NCI-H2227 (cell line): ENCODE data around the gene GIPC2.

Experiments
- DNase-seq: peaks from one replicate; lab custom pipeline; 2025; ENCODE audit not compliant: unreplicated experiment; lab: John Stamatoyannopoulos, UW

Gene GIPC2

DNA sequence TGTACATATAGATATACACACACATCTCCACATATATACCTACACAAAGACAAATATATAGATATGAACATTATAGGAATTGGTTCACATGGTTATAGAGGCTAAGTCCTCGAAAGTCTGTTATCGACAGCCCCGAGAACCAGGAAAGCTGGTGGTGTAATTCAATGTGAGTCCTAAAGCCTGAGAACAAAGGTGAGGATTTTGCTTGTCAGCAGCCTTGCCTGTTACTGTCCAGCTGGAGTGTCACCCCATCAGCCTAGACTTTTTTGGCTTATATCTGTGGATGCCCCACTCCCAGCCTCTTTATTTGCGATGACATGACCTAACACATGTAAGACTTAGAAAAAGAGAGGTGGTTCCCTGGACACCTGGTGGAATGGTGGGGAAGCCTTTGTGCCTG lies 97.0 kb downstream of the GIPC2 start:
- no peak for DNase-seq

DNA sequence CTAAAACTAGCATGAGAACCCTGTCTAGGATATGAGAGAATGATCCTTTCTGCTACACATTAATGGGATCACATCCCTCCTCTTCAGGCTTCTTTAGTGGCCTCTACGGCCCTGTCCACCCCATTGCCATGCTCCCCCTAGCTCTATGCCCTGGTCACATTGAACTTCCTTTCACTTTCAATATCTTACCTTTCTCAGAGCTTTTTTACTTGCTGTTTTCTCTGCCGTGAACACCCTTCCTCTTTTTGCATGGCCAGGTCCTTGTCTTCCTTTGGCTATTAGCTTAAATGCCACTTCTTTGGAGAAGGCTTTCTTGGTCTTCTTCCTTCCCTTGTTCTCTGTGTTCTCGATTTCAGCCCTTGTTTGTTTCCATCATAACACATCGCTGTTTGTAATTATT lies 97.4 kb downstream of the GIPC2 start:
- DNase-seq: no peak

DNA sequence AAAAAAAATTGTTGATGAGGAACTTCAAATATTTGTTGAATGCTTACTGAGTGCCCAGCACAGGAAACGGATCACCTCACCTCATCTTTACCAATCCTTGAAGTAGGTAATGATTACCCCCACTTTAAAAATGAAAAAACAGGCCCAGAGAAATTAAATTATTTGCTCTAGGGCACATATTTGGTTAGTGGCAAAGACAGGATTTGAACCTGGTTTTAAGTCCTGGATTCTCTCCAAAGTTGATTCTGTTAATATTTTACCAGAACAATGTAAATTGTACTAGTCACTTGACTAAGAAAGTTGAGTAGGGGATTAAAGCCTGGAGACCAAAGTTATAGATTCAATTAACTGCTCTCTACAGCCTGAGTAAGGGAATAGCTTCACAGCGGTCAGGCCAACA lies 97.9 kb downstream of the GIPC2 start:
- DNase-seq: no peak

DNA sequence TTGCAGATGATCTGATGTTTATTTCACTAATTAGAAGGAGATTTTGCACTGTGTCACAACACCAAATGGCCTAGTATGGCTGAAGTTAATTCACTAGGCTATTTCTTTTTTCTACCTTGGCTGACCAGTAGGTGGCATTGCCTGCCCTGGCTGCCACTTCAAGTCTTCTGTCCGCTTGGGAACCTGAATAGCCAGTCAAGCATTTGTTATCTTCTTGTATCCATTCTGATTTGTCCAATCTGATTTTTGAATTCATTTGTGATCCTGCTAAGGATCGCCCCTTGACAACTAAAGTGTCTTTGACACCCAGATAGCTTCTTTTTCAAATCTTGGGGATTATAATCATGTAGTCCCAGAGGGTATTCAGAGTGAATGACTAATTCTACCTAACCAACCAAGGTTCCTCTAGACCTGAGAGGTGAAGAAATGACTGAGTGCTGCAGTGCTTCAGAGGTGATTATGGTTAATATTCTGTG lies 99.4 kb downstream of the GIPC2 start:
- peak; percentile 59 for DNase-seq

DNA sequence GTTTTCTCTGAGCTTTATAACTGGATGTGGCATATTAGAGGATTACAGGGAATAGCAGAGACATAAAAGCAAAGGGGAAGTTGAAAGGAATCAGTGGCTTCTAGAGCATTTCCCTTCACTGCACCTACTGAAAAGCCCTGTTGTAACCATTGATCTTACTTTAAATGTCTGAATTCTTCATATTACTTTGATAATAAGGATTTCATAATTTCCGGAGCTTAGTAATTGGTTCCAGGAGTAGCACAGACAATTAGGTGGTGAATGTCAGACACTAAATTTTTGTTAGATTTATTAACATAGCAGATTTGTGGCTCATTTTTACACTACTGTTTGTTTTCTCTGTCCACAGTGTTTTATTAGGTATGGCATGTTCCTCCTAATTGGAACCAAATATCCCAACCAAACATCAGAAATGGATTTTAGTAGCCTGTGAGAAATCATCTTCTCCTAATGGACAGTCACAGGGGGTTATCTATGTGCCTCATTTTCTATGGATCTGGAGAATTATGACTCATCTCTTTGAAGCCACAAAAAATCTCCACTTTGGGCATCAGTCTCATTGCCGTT lies 100.5 kb downstream of the GIPC2 start:
- no peak for DNase-seq

DNA sequence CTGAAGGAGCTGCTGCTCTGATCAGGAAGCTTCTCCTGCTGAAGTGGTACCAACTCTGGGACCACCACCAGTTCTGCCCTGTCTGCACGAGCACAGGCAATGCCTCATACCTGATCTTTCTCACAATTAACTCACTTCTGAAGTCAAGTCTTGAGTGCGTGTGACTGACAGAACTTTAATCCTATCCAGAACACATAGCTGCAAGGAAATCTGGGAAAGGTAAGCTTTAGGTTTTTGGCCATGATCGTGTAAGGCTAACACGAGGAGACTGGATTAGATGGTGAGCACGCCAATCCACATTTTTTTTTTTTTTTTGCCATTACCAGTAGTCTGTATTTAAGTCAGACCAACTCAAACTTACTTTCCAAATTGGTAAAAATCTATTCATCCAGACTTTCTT lies 101.3 kb downstream of the GIPC2 start:
- no peak for DNase-seq

DNA sequence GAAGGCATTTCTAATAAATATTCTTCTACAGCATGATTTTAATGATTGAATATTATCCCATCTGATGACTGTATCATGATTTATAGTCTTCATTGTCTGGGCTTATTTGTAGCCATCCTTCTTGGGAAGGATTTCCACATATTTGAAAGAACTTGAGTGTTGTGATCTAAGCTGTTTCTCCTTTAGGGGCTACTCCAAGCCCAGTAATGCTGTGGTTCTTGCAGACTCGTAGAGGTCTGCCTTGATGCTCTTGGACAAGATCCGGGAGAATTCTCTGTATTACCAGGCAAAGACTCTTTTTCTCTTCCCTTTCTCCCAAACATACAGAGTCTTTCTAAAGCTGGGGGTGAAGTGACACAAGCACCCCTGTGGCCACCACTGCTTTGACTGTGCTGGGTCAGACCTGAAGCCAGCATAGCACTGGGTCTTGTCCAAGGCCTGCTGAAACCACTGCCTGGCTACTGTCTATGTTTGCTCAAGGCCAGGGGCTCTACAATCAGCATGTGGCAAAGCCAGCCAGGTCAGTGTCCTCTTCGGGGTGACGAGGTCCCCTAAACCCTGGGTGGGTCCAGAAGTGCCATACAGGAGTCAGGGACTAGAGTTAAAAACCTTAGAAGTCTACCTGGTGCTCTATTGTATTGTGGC lies 107.4 kb downstream of the GIPC2 start:
- DNase-seq: no peak

DNA sequence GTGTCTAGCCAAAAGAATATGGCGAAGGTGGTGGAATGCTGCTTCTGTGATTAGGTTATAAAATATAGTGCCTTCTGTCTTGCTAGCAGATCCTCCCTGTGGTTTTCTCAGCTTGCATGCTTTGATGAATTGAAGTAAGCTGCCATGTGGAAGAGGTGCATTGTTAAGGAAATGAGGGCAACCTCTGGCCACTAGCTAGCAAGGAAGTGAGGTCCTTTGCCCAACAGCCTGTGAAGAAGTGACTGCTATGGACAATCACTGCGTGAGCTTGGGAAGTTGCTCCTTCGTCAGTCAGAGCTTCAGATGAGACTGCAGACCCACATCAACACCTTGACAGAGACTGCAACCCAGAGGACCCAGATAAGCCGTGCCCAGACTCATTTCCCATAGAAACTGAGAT lies 109.4 kb downstream of the GIPC2 start:
- DNase-seq: no peak

DNA sequence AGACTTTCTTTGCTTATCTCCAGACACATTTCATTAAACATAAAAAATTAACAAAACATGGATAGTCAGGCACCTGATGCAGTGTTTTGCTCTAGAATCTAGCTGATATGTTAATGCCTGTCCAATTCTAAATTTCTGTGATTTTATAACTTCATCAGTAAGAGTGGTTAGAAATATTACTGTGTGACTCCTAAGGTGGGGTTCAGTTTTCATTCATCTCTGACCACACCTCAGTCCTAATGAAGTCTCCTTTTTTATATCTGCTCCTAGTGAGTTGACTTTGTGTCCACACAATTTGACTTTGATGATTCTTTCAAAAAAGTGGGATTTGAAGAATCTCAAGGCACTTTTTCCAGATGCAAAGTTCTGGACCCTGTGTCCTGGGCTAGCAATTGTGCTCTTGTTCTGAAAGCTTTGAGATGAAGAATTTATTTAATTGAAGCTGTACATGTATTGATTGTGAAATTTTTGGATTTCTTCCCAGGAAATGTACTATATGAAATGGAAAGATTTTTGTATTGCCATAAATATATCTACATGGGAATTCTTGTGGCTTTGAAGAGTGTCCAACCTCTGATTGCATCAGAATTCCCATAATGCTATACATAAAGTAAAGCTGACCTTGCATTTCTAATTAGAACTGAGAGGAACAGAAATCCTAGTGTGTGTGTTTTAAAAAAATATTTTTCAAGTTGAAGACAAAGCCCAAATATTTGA lies 111.2 kb downstream of the GIPC2 start:
- DNase-seq: no peak

DNA sequence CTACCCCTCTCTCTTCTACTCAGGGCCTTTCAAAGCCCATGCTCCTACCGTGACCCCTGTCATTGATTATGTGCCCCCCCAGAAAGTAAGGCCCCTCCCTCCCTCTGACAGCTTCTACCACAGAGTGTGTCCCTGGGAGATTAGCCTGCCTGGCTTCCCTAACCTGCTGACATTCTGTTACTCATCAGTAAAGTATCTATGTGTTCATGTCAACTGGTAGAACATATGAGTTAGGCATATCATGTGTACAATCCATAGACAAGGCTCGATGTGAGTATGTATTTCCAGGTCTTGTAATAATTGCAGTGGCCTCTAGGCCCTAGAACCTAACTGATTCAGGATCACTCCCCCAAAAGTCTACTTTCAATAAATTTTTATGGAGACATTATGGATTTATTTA lies 120.0 kb downstream of the GIPC2 start:
- no peak for DNase-seq

DNA sequence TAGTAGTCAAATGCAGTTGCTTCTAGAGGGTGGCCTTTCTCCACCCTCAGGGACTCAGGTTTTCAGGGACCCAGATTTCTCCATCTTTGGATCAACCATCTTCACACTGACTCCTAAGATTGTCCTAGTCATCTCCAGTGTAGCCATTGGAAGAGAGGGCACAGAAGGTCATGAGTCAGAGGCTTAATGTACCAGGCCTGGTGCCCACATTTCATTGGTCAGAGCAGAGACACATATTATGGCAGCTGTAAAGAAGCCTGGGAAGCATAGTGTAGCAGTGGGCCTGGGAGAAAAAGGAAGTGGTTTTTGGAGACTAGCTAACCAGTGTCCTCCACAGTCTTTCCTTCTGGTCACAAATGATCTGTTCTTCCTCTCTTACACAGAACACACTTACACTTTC lies 122.5 kb downstream of the GIPC2 start:
- no peak for DNase-seq

DNA sequence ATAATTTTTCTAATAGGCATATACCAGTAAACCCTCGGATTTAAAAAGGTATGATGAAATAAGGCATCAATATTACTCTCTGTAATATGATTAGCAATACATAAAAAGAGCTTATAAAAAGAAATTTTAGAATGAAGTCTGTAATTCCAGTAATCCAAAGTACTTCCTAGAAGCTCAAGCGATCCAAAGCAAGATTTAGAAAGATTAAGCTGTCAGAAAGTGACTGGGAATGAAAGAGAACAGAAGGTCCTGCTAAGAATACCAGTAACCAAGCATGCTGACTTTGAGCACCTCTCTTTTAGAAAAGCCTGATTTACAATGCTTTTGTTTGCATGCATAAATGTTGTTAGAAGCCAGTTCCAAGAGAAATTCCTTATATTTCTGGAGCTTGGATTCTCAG lies 125.1 kb downstream of the GIPC2 start:
- DNase-seq: no peak

DNA sequence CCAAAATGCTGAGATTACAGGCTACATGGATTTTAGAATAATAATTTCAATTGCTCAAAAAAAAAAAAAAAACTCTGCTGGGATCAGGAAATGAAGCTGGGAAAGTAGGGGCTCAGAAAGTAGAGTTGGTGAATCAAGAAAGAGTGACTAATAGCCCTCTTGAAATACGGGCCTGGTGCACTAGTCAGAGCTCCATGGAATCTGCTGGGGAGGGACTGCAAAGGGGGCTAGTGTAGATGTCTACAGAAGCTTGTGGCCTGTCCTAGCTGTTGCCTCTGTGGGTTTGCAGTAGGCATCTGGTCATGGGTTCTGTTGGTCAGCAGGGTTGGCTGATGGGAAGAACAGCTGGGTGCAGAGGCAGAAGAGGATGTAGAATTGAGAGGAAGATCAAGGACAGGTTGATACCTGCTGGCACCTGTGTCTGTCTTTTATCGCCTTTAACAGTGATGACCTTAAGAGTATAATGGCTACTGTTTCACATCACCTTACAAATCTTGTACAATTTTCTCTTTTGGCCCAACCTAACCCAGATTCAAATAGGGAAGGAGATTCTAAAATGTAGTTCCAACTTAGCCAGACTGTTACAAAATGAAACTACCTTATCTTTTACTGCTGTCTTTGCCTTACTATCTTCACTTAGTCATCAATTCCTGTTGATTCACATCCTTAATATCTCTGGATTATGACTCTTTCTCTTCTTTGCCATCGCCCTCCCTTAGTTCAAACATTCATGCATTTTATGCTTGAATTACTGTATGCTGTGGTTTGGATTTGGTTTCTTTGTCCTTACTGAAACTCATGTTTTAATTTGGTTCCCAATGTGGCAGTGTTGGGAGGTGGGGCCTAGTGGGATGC lies 126.2 kb downstream of the GIPC2 start:
- DNase-seq: no peak

DNA sequence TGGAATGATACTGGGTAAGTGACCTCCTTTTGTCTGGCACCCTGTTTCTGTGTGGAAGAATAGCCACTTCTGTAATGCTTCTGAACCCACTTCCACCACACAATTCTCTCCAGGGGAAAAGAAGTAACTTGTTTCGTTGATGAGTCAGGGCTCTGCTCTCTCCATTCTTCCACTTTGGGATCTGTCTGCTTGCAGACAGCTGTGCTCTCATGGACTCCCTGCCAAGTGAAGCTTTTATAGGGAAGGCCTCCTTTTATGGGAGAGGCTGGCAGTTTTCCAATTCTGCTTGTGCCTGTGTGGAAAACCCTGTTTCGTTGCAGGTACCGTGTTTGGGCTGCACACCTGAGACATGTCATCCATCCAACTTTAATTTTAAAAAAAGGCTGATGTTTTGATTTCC lies 130.7 kb downstream of the GIPC2 start:
- DNase-seq: no peak

DNA sequence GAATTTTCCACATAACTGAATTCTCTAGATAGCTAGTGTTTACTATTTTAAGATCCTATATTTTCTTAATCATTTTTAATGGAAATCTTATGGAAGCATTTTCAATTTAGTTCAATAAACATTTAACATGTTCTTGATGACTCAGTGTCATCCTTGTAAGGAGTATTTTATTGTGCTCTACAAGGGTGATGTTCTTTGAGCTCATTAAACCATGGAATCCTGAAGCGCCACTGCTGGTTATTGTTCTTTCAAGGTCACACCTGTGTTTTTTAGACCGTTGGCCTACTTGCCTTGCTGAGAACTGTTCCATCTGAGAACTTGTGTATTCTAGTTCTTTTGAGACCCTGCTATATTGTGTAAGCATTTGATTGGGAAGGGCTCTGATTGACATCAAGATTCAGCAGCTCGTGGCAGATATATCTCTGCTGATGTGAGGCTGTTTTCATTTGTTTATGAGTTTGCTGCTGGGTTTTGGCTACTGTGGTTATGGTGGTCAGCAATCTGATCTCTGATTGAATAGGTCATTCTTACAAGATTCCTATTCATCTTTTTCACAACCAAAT lies 132.0 kb downstream of the GIPC2 start:
- DNase-seq: no peak

DNA sequence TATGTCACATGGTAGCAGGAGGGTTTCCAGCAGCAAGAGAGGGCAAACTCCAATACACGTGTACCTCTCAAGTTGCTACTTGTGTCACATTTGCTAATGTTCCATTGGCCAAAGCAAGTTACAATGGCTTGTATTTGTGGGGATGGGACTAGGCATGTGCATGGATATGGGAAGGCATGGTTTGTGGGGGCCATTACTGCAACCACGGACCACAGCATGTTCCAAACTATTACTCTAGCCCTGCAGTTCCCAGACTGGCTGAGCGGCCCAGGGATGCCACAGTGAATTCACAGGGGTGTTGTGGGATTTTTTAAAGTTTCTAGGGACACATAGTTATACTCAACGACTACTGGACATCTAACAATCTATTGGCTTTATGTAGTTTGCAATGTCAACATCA lies 133.1 kb downstream of the GIPC2 start:
- DNase-seq: no peak

DNA sequence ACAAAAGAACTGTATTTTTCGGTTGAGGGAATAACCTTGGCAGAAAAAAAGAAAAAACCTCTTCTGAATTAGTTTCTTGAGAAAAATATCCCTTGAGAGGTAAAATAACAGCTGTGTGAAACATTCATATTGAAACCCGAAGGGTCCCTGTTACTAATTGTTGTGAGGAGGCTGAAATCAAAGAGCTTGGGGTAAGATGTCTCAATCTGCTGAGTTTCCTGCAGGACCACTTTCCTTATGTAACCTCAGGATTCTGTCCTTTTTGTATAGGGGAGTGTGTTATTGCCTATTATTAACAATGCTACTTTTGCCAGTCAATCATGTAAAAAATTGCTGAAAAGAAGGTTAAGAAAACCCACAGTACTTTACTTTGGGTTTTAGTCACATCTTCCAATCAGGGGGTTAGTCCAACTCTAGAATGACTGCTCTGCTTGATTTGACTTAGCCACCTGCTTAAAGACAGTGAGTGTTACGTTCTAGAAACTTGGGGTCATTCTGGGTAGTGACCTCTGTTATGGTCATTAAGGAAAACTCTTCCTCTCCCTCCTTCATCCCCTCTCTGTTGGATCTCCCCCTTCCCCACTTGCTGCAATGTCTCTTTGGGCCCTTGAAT lies 138.8 kb downstream of the GIPC2 start:
- DNase-seq: no peak
